Fibroblast of upper back skin (primary cell): Measurements from ENCODE around the gene OR6B2.
"Not testable (repeated sequence)": the region's sequence is repeated elsewhere in the genome, so short reads cannot be mapped to it uniquely, and the experiment has no call there.

Source experiments
- DNase-seq: peaks from one replicate; pipeline ENCODE4 v3.0.0-alpha.2; 2013

The OR6B2 gene

DNA sequence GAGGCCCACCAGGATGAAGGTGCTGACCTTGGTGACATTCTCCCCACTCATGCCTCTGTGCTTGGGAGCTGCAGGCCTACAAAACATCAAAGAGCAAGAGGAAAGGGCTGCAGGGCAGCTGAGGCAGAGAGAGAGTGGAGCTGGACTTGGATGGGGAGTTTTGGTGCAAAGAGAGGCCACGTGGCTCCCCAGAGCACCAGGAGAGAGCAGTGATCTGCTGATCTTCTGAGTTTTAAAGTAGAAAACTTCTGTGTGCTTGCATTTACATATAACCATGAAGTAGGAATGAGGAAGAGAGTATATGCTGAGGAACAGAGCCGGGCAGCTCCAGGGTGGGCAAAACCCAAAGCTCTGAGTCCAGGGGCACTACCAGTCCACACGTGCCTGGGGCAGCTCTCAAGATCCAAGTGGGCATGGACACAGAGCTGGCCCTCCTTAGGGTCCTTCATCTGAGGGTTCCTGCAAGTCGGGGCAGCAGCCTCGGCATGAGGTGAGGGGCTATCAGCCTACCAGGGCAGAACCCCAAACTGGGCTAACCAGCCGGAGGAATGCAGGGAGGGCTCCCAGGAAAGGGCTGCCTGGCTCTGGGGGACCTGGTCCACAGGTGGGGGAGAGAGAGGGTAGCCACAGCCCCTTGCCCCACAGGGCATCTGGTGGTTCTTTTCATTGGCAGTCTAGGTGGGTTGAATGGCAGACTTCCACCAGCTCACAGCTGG lies at the start of gene OR6B2:
Gene OR6B2, minus strand, starts transcription at position 51 of the 716 bp plus-strand sequence. Its CDS starts 0 bp downstream, at position 51.
- no peak for DNase-seq

DNA sequence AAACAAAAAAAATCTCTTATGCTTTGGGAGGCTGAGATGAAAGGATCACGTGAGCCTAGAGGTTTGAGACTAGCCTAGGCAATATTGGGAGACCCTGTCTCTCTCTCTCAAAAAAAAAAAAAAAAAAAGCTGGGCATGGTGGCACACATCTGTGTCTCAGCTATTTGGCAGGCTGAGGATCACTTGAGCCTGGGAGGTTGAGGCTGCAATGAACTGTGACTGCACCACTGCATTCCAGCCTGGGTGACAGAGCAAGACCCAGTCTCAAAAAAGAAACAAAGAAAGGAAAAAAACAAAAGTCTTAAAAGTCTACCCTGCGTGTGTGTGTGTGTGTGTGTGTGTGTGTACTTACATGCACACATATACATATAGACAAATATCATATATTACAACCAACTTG lies 48.4 kb upstream of the OR6B2 start:
- no peak for DNase-seq

DNA sequence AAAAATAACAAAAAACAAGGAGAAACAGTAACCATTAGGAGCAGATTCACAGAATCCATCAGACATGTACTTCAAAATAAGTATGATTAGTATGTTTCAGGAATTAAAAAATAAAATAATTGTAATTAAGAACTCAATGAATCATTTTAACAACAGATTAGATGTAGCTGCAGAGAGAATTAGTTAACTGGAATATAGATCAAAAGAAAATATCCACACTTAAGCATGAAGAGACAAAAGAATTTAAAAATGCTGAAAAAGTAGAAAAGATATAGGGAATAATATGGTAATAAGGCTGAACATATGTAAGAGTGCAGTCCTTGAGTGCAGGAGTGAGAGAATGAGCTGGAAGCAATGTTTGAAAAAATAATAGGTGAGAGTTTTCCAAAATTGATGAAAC lies 47.2 kb upstream of the OR6B2 start:
- no peak for DNase-seq

DNA sequence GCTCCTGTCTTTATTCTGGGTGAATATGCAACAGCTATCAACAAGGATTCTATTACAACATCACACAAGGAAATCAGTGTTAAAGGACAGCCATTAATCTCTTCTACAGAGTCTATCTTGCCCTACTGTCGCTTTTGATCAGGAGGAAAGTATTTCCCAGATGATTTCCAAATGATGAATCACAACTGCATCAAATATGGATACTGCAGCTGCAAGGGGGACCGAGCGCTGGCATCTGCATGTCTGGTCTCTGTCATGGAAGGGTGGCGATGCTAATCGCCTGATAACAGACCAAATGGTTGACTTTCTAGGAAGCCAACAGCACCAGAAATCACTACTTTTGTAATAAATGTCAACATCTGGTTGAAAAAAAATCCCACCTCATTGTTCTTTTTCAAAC lies 44.3 kb upstream of the OR6B2 start:
- no peak for DNase-seq

DNA sequence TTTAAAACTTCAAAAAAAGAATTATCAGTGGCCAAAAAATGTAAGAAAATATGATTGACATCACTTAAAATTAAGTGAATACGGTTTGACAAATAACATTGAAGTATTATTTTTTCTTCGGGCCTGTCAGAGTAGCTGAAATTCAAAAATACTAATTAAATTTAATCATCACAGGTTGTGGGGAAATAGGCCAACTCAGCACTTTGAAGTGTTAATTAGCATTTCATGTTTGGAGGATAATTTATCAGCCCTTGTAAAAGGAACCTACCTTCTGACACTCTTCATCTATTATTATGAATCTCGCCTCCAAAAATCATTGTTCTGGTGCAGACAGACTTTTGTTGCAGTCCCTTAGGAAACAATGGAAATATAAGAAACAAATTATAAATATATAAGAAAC lies 40.7 kb upstream of the OR6B2 start:
- no peak for DNase-seq

DNA sequence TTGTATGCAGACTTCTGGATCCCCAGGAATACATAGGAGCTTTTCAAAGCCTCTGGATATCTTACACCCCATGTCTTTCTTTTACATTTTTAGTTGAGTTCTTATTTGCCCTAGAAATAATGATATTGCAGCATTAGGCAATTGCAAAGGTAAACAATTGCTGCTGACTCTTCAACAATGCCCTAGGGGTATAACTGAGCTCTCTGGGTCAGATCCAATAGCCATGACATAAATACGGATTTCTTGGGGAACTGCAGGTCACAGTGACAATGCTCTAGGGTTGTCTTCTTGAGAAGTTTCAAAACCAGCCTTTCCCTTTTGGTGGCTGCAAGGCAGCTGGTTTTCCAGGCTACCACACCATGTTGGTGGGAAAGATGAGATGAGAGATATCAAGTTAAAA lies 39.6 kb upstream of the OR6B2 start:
- no peak for DNase-seq

DNA sequence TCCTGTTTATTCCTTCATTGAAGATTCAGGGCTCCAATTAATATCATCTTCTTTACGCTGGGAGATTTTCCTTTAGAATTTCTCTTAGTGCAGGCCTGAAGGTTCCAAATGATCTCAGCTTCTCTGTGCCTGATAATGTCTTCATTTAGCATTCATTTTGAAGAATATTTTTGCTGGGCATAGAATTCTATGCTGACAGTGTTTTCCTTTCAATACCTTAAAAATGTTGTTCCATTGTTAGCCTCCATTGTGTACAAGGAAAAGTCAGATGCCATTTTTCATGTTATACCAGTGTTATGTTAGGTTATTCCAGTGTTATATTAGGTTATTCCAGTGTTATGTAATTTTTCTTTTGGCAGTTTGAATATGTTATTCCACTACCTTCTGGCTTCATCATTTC lies 38.0 kb upstream of the OR6B2 start:
- no peak for DNase-seq

DNA sequence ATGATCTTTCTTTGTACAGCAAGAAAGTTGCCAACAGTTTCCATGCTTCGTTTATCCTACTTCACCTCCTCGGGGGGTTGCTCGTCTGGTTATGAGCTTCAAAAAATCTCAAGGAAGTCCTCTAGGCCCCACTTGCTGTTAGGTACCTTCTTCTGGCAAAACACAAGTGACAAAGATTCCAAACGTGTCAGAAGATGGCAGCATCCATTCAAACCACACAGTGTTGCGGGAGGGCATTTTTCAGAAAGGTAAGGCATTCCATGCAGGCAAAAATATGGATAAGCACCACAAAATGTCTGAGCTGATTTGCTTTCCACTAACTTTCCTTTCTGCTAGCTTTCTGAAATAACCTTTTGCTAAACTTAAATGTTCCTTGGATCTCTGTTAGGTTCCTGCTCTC lies 36.3 kb upstream of the OR6B2 start:
- DNase-seq: no peak

DNA sequence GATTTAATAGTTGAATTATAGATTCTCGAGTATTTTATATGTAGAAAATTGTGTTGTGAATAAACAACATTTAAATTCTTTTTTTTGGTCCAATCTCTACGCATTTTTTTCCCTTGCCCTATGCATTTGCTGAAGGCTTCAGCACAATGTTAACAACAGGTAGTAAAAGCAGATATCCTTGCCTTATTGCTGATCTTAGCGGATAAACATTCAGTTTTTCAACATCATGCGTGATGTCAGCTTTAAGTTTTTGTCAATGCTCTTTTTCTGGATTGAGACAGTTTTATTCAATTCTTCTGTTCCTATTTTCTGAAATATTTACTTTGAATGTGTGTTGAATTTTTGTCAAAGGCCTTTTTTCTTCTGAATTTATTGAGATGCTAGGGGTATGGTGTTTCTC lies 34.7 kb upstream of the OR6B2 start:
- DNase-seq: no peak

DNA sequence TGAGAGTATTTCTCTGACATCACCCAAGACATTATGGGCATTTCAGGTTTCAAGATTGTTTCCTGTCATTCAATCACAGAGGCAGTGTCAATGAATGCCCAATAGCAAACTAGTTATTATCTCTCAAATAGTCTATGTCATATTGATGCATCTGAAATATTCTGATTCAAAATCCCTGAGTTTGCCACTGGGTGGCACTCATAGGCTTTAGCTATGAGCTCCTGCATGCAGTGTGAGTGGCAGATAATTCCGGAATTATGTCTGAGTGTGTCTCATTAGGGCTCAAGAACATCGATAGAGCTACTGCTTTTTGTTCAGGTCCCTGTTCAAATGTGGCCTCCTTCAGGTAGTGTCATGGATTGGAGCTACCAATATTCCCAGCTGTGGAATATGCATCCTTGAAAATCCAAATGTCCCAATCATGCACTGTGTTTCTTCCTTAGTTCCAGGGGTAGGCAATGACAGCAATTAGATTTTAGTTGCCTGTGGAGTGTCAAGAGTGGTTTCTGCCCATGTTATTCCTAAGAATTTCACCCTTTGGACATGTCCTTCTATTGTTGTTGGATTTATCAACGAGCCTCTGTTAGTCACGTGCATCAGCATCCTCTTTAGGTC lies 30.9 kb upstream of the OR6B2 start:
- DNase-seq: peak; percentile 48

DNA sequence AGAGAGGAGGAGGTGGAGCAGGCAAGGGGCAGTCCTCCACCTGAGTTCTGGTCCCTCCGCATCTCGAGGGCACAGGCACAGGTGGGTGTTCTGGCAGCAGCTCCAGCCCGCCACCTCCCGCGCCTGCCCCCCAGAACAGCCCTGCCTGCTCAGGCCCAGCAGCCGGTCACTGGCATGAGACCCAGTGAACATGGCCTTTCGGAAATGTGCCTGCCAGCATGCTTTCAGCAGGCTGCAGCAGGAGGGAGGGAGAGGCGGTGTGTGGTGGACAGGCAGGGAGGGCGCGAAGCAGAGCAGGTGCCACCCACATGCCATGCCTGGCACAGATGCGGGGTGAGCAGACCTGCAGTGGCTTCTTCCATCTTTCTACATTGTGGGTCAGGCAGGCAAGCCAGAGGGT lies 26.4 kb upstream of the OR6B2 start:
- DNase-seq: no peak

DNA sequence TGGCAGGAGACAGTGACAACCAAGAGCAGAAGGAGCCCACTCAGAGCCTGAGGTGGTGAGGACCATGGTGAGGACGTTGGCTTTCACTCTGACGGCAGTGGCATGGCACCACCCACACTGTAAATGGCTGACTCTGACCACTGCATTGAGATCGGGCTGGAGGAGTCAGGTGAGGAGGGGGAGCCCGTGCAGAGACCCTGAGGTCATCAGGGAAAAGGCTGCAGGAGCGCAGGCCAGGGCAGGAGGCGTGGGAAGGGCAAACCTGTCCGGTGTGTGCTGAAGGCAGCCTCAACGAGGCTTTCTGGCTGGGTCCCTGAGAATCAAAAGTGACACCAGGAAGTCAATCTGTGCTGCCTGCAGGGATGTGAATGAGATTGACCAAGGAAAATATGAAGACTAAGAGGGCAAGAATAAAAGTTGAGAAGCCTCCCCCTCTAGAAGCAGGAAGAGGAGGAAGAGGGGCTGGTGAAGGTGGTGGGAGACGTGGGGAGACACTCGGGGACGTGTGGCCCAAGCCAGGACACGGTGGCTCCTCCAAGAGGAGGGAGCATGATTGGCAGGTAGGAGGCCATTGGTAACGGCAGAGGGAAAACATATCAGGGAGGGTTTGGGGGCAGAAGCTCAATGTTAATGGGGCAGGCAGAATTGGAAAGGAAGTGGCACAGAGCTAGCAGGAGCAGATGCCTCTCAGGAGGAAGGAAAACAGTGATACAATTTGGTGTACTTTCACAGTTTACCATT lies 25.1 kb upstream of the OR6B2 start:
- no peak for DNase-seq

DNA sequence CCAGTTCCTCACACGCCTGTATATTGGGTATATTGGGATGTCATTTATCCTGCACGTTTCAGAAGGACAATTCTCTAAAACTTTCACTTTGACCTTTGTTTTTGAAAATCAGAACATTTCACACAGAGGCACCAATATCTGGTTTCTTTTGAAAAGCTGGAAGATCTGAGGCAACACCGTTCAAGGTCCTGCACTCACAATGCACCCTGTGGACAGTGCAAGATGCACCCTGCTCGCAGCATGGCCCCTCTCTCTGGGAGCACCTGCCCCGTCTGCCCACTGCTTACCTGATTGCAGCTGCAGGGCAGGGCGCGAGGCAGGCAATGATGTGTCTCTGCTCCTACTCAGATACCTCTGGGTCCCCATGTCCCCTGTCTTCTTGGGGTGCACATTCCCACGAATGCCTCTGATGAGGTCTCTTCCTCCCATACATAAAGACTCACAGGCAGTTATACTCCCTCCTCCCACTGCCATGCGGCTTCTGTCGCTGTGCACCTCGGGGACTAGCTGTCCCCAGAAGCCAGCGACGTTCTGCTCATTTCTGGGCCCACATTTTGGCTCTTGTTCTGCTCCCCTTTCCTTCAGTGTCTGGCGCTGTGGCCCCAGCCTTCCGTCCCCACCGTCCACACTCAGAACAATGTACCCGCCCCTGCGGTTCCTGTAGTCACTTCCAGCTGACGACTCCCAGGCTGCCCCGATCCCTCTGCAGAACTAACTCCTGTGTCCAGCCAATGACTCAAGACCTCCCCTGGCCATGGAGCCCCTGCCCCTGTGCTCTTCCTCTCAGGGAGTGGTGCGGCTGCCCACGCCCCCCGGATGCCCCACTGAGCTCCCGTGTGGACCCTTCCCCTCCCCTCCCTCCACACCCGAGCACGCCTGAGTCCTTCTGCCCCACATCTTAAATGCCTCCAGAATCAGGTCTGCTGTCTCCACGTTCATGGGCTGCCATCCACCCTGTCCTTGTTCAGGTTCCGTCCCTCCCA lies 23.2 kb upstream of the OR6B2 start, which contains the start of gene OR6B3:
Gene OR6B3, minus strand, starts transcription at position 349 of the 983 bp plus-strand sequence.
- DNase-seq: no peak

DNA sequence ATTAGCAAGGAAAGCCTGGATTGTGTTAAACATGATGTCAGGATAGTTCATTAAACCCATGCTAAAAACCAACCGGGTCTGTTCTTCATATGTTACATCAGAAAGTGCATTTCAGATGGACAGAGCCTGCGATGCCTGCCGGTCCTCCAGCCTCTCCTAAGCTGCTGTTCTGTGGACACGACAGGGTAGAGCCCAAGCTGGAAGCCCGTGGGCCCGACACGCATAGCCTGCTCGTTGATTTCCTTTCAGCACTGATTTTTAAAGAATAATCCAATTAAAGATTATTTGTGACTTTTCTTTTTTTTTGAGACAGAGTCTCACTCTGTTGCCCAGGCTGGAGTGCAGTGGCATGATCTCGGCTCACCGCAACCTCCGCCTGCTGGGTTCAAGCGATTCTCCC lies 22.3 kb upstream of the OR6B2 start:
- DNase-seq: no peak

DNA sequence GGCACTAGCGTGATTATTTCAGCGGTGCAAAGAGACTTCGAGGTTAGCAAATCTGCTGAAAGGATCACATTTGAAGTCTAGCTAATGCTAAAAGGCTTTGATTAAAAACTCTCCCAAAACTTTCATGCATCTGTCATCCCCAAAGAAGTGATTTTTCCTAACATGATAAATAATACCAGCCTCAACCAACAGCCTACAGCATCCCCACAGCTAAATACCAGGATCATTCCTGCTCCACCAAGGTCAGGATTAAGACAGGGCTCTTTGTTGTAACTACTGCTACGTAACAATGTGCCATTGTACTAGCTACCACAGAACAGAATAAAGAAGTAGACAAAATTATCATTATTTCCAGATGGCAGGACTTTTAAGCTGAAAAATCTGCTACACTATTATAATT lies 21.5 kb upstream of the OR6B2 start:
- no peak for DNase-seq

DNA sequence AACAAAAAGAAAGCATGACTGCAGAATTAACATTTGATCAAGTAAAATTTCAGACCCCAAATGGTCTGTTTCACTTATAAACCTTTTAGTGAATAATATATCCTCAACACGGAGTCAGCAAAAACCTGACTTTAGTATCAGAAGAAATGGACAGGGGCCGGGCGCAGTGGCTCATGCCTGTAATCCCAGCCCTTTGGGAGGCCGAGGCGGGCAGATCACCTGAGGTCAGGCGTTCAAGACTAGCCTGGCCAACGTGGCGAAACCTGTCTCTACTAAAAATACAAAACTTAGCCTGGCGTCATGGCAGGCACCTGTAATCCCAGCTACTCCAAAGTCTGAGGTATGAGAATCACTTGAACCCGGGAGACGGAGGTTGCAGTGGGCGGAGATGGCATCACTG lies 20.0 kb upstream of the OR6B2 start:
- no peak for DNase-seq

DNA sequence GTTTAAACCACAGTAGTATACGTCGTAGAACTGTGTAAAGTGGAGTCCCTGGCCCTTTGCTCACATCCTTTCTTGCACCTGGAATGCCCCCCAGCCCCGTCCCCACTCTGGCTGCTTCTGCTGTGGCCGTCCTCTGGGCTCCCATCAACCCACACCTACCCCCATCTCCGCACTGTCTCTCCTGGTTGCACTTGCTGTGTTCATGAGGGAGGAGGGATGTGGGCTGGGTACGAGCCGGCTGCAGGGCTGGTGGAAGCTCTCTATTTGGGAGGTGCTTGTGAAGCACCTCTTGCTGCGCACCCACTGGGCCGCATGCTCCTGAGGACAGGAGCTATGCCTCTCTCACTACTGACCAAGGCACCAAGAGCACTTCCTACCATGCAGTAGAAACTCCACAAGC lies 18.0 kb upstream of the OR6B2 start:
- DNase-seq: no peak

DNA sequence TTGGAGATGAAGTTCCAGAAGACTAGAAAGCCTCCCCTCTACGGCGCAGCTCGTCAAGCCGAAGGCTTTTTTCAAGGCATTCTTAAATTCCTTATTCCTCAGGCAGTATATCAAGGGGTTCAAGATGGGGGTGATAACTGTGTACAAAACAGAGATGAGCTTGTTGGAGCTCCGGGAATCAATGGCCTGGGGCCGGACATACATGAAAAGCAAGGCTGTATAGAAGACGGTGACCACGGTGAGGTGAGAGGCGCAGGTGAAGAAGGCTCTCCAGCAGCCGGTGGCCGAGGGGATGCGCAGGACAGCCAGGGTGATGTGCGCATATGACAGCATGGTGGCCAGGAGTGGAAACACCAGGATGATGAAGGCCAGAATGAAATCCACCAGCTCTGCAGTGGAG lies 14.9 kb upstream of the OR6B2 start:
- no peak for DNase-seq

DNA sequence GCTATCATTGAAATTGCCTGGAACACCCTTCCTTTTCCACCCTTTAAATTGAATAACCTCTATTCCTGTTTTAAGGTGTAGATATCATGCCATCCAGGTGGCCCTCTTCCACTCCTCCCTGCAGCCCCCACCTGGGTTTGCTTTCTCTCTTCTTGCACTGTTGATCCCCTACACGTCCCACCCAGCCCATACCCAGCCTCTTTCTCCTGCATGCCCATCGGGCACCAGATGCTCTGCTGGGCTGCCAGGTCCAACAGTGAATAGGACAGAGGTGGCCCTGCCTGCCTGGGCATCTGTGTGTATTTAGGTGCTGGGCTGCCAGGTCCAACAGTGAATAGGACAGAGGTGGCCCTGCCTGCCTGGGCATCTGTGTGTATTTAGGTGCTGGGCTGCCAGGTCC lies 13.9 kb upstream of the OR6B2 start:
- not testable (repeated sequence) for DNase-seq

DNA sequence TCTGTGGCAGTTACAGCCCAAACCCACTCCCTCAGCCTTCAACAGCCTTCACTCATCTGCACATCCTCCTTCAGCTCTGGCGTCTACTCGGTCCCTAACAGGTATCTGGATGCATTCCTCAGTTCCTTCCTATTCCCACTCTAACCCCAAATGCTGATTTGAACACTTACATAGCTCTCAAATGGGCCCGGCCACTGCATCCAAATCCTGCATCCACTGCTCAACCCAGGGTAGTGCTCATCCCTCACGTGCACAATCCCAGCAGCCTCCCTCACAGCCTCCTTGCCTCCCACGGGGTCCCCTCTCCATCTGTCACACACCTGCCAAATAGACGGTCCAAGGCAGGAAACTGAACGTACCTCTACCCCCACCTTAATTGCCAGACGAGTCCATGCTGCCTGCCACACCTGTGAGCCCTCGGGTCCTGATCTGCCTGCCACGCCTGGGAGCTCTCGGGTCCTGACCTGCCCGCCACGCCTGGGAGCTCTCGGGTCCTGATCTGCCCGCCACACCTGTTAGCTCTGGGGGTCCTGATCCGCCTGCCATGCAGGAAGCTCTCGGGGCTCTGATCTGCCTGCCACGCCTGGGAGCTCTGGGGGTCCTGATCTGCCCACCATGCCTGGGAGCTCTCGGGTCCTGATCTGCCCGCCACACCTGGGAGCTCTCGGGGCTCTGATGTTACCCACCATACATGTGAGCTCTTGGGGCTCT lies 13.2 kb upstream of the OR6B2 start:
- DNase-seq: no peak

DNA sequence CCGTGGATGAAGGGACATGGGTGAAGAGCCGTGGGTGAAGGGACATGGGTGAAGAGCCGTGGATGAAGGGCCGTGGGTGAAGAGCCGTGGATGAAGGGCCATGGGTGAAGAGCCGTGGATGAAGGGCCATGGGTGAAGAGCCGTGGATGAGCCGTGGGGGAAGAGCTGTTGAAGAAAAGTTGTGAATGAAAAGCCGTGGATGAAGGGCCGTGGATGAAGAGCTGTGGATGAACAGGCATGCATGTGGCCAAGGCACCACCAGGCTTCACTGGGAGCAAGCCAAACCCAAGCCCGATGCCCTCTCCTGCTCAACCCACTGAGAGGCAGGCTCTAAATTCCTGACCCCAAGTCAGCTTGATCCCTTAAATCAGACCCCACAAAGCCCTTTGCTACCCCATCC lies 12.5 kb upstream of the OR6B2 start:
- DNase-seq: no peak

DNA sequence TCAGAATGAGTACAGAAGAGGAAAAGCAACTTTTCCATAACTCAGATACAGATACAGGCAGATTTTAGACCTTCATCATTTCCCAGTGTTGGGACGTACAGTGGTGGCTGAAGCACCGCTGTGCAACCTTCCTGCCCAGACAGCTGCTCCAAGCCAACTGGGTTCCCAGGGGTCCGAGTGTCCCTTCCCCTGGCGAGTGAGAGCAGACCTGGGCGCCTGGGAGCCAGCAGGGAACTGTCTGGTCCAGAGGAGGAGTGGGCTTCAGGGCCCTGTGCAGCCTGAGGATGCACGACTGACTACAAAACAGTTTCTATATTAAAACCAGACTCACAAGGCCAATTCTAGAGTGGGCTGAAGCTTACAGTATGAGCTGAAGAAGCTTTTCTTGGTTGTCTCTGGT lies 11.1 kb upstream of the OR6B2 start:
- DNase-seq: no peak
